SK-N-SH (cell line): ENCODE measurements around the gene SGPL1. TPM values are rescaled to one million over a fixed set of nuclear protein-coding genes. Genes with fewer than 3 reads are reported as not detected.

Experiments used
- CTCF ChIA-PET: fragments of 300-600, 350-600 bp; formaldehyde crosslinking; extraction: SDS; loops from one replicate; lab custom pipeline; 2021; lab: Yijun Ruan, JAX
- POLR2A ChIA-PET: fragments of 350-600 bp; sonication (Branson Sonifier 250); formaldehyde crosslinking; extraction: SDS; loops from one replicate; lab custom pipeline; 2020; ENCODE audit warnings: antibody characterized with exemption, inconsistent platforms; lab: Yijun Ruan, JAX
- DNase-seq: peaks from one replicate; pipeline ENCODE4 v3.0.0; 2012
- H2AFZ ChIP-seq: fragments of 200-600 bp; sonication (generic); 2 replicates; pipeline ENCODE4 v1.8.1; 2016; ENCODE audit warnings: antibody characterized with exemption, mild to moderate bottlenecking, low read depth
- H3F3A ChIP-seq: fragments of 200-600 bp; sonication (generic); replicated peaks from 2 replicates; pipeline ENCODE3; 2016; ENCODE audit warnings: antibody characterized with exemption, mild to moderate bottlenecking; ENCODE audit not compliant: insufficient read depth
- H3K27ac ChIP-seq, 2 experiments: fragments of 200-500 bp in 1 of 2; fragments of 200-600 bp in 1 of 2; sonication (Bioruptor generic) in 1 of 2; sonication (generic), shearing (Covaris generic) in 1 of 2; 2 replicates each; pipeline versions ENCODE4 v1.5.1 to v1.6.1; 2014 to 2016; ENCODE audit warnings: low read depth in 2 of 2, inconsistent platforms in 1 of 2, low read length in 1 of 2, mild to moderate bottlenecking in 1 of 2, mixed read lengths in 1 of 2
- H3K27me3 ChIP-seq: fragments of 200-600 bp; sonication (generic), shearing (Covaris generic); 2 replicates; pipeline ENCODE4 v1.6.1; 2016; ENCODE audit warnings: mixed run types; ENCODE audit not compliant: insufficient read depth
- H3K36me3 ChIP-seq, 2 experiments: fragments of 200-500 bp in 1 of 2; fragments of 200-600 bp in 1 of 2; sonication (Bioruptor generic) in 1 of 2; sonication (generic) in 1 of 2; replicated peaks in 1 of 2; 2 replicates each; pipeline versions ENCODE3 to v1.5.1; 2014 to 2016; ENCODE audit warnings: low read length in 1 of 2, mild to moderate bottlenecking in 1 of 2; ENCODE audit not compliant: insufficient read depth in 2 of 2, control insufficient read depth in 1 of 2
- H3K4me1 ChIP-seq, 2 experiments: fragments of 200-500 bp in 1 of 2; fragments of 200-600 bp in 1 of 2; sonication (Bioruptor generic) in 1 of 2; sonication (generic), shearing (Covaris generic) in 1 of 2; 2 replicates each; pipeline versions ENCODE4 v1.5.1 to v1.6.1; 2014 to 2016; ENCODE audit warnings: low read depth in 1 of 2, low read length in 1 of 2, mixed run types in 1 of 2; ENCODE audit not compliant: insufficient read depth in 2 of 2, control insufficient read depth in 1 of 2
- H3K4me2 ChIP-seq: fragments of 200-600 bp; sonication (generic), shearing (Covaris generic); 2 replicates; pipeline ENCODE4 v1.6.1; 2017; ENCODE audit warnings: mixed run types
- H3K4me3 ChIP-seq, 2 experiments: fragments of 200-500 bp in 1 of 2; fragments of 200-600 bp in 1 of 2; sonication (Bioruptor generic) in 1 of 2; sonication (generic), shearing (Covaris generic) in 1 of 2; 2 replicates each; pipeline versions ENCODE4 v1.5.1 to v1.8.1; 2014 to 2016; ENCODE audit warnings: low read depth in 2 of 2, inconsistent platforms in 1 of 2, low read length in 1 of 2, mild to moderate bottlenecking in 1 of 2, mixed read lengths in 1 of 2, moderate library complexity in 1 of 2
- H3K79me2 ChIP-seq: fragments of 200-600 bp; sonication (generic); 2 replicates; pipeline ENCODE4 v1.8.1; 2017; ENCODE audit warnings: mild to moderate bottlenecking; ENCODE audit not compliant: insufficient read depth
- H3K9ac ChIP-seq: fragments of 200-600 bp; sonication (generic); 2 replicates; pipeline ENCODE4 v1.6.1; 2017; ENCODE audit warnings: mixed run types
- H3K9me2 ChIP-seq: fragments of 200-600 bp; sonication (generic); 2 replicates; pipeline ENCODE4 v1.6.1; 2017; ENCODE audit warnings: mixed run types
- H3K9me3 ChIP-seq: fragments of 200-600 bp; sonication (generic); 2 replicates; pipeline ENCODE4 v1.6.1; 2017; ENCODE audit warnings: mixed run types, mild to moderate bottlenecking, moderate library complexity
- H4K20me1 ChIP-seq: fragments of 200-600 bp; sonication (generic); 2 replicates; pipeline ENCODE4 v1.6.1; 2017; ENCODE audit warnings: mild to moderate bottlenecking, mixed run types; ENCODE audit not compliant: insufficient read depth
- CHD2 ChIP-seq: fragments of 150-350 bp; IDR thresholded peaks from 2 replicates; pipeline ENCODE4 v1.6.1; 2018; ENCODE audit warnings: low read length; ENCODE audit not compliant: partially characterized antibody
- EP300 ChIP-seq, 2 experiments: IDR thresholded peaks; 2 replicates each; pipeline versions ENCODE4 v1.4.0 to v1.6.1; 2012; ENCODE audit warnings: borderline replicate concordance in 1 of 2, low read depth in 1 of 2, low read length in 1 of 2
- EZH2phosphoT487 ChIP-seq: fragments of 200-600 bp; sonication (generic); IDR thresholded peaks from 2 replicates; pipeline ENCODE4 v1.6.1; 2017; ENCODE audit warnings: low read depth, mixed run types, mild to moderate bottlenecking, antibody characterized with exemption, moderate library complexity, borderline replicate concordance
- GATA2 ChIP-seq: sonication (generic); formaldehyde crosslinking; IDR thresholded peaks from 2 replicates; pipeline ENCODE4 v1.5.0; 2020; ENCODE audit warnings: mild to moderate bottlenecking, missing genetic modification reagents
- JUND ChIP-seq: IDR thresholded peaks from 2 replicates; pipeline ENCODE4 v1.4.0; 2012
- MXI1 ChIP-seq: IDR thresholded peaks from 2 replicates; pipeline ENCODE4 v1.6.1; 2012; ENCODE audit warnings: mild to moderate bottlenecking, low read depth, low read length, improper control_type of control experiment
- RAD21 ChIP-seq: IDR thresholded peaks from 2 replicates; pipeline ENCODE4 v1.6.1; 2012; ENCODE audit warnings: mild to moderate bottlenecking, low read length
- RFX5 ChIP-seq: IDR thresholded peaks from 2 replicates; pipeline ENCODE4 v1.6.1; 2012; ENCODE audit warnings: mild to moderate bottlenecking, improper control_type of control experiment, low read length
- RXRA ChIP-seq: IDR thresholded peaks from 2 replicates; pipeline ENCODE4 v1.4.0; 2012; ENCODE audit warnings: low read depth, mild to moderate bottlenecking, borderline replicate concordance
- SIN3A ChIP-seq: IDR thresholded peaks from 2 replicates; pipeline ENCODE4 v1.6.1; 2012; ENCODE audit warnings: low read depth, mild to moderate bottlenecking, low read length, moderate library complexity, borderline replicate concordance
- TEAD4 ChIP-seq: IDR thresholded peaks from 2 replicates; pipeline ENCODE4 v1.4.0; 2012; ENCODE audit warnings: mild to moderate bottlenecking, borderline replicate concordance; ENCODE audit not compliant: insufficient read depth
- YY1 ChIP-seq: IDR thresholded peaks from 2 replicates; pipeline ENCODE4 v1.4.0; 2012; ENCODE audit warnings: low read depth, mild to moderate bottlenecking
- WGBS: methylation state at CpG from one replicate; pipeline ENCODE4 v1.1.6; 2017; ENCODE audit warnings: low lambda C conversion rate; 5-methylcytosine and 5-hydroxymethylcytosine counted together
- polyA plus RNA-seq, 3 experiments: library from polyadenylated mRNA; depleted of rRNA; stranded (reverse); fragments of >200 nt; gene quantifications; 2 replicates each; pipeline ENCODE4 v1.2.3, GENCODE V29; 2012
- TF ChIP-seq, protein P1 (sequence below): fragments of 150-350 bp; IDR thresholded peaks from 2 replicates; pipeline ENCODE4 v1.6.1; 2016; ENCODE audit warnings: mild to moderate bottlenecking, low read depth, low read length
- TF ChIP-seq, protein P2 (sequence below): IDR thresholded peaks from 2 replicates; pipeline ENCODE4 v1.4.0; 2012; ENCODE audit warnings: low read depth, borderline replicate concordance

SGPL1 gene
- polyA plus RNA-seq, 1 of the 3 experiments (the other 2 are of a cell fraction), result 11.8 TPM

DNA sequence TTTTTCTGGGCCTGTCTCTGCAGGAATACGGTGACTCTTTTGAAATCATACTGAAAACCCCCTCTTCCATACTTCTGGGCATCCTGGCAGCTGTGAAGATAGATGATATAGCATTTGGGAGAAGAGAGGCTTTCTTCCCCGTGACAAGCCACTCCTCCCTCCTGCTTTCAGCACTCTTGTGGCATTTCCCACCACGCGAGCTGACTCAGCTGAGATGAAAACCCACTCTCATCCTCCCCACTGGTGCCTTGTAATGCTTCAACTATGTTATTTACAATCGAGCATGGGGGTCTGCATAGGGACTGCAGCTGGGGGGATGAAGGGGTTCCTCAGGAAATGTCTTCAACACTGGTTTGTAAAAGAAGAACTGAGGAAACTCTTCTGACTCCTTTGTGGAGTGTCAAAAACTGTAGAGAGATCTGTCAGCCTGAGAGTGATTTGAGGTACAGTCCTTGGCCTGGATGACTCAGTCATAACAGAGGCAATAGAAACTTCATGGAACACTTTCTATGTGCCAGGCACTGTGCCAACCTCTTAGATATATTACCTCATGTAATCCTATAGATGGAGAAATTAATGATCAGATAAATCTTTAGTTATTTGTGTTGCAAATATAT lies 28.8 kb upstream of the SGPL1 start:
- Histone ChIP-seq H3K4me2 (no peak overlapping the region), H3K9ac (no peak overlapping the region), H3K36me3 (no peaks in the 10 kb centered on the region), H3K9me2 (no peaks in the 10 kb centered on the region), H3K4me3 (no peak overlapping the region), H4K20me1 (no peaks in the 10 kb centered on the region), H3K9me3 (no peaks in the 10 kb centered on the region), H3K27ac (no peak overlapping the region), H3K79me2 (no peaks in the 10 kb centered on the region), H3K4me1 (no peaks in the 10 kb centered on the region; a peak in 1 of 4 replicates), H2AFZ (no peak overlapping the region), H3F3A (no peaks in the 10 kb centered on the region), H3K27me3 (peaks cover 12% of the 10 kb centered on the region; the same call in 1 of the 2 replicates)
- ChIA-PET POLR2A (no interaction called here), CTCF (no interaction called here)
- no peak for DNase-seq
- WGBS, result 48% methylated on average over 5 of the region's 5 CpGs
- TF ChIP-seq GATA2 (CRISPR knock-in tag) (no peak), SIN3A (no peak), RXRA (no peak), MXI1 (no peak), RAD21 (no peak), EP300 (IDR thresholded peaks at IDR 0.05; ENCODE audit: borderline replicate concordance in 1 of 2, low read depth in 1 of 2, low read length in 1 of 2) (no peak), TEAD4 (no peak), JUND (no peak), EZH2phosphoT487 (no peak), CHD2 (no peak), RFX5 (no peak), YY1 (no peak)
- TF ChIP-seq, protein P1, sequence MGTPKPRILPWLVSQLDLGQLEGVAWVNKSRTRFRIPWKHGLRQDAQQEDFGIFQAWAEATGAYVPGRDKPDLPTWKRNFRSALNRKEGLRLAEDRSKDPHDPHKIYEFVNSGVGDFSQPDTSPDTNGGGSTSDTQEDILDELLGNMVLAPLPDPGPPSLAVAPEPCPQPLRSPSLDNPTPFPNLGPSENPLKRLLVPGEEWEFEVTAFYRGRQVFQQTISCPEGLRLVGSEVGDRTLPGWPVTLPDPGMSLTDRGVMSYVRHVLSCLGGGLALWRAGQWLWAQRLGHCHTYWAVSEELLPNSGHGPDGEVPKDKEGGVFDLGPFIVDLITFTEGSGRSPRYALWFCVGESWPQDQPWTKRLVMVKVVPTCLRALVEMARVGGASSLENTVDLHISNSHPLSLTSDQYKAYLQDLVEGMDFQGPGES, result no peak
- TF ChIP-seq, protein P2, sequence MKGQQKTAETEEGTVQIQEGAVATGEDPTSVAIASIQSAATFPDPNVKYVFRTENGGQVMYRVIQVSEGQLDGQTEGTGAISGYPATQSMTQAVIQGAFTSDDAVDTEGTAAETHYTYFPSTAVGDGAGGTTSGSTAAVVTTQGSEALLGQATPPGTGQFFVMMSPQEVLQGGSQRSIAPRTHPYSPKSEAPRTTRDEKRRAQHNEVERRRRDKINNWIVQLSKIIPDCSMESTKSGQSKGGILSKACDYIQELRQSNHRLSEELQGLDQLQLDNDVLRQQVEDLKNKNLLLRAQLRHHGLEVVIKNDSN, result no peak

DNA sequence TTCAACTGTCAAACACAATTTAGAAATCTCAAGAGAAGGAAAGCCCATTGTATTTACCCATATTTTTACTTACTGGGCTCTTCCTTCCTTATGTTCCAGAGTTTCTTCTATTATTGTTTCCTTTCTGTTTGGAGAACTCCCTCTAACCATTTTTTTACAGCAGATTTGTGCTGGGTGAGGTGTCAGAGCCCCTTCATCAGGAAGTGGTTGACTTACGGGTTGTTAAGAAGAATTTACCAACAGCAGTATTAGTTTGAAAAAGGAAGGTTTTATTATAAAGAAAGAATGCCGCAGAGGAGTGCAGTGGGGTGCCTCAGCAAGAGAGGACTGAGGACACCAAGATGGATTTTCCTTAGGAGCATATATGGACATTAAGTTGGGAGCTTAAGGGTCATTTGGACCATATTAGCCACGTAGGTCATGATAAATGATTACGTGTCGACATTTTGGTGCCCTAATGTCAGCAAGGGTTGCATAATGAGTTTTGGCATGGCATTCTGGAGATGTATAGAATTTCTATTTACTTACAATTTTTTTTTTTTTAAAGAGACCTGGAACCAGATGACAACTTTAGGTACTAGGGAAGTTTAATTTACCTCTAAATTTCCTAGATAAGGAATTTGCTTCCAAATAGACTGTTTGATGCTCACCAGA lies 24.2 kb upstream of the SGPL1 start:
- Histone ChIP-seq H3K27me3 (peaks cover 12% of the 10 kb centered on the region; the same call in 1 of the 2 replicates), H3K9me3 (no peaks in the 10 kb centered on the region), H3K79me2 (no peaks in the 10 kb centered on the region), H2AFZ (no peak overlapping the region), H3K4me2 (no peak overlapping the region), H3F3A (no peaks in the 10 kb centered on the region), H3K9ac (no peak overlapping the region), H3K9me2 (no peaks in the 10 kb centered on the region), H3K27ac (no peak overlapping the region), H3K4me1 (no peaks in the 10 kb centered on the region), H3K36me3 (no peaks in the 10 kb centered on the region), H4K20me1 (no peaks in the 10 kb centered on the region), H3K4me3 (no peak overlapping the region)
- TF ChIP-seq, protein P1, result no peak
- 63% methylated on average over 5 of the region's 5 CpGs for WGBS
- DNase-seq, result no peak
- ChIA-PET POLR2A (no interaction called here), CTCF (no interaction called here)
